Uterus (tissue), 2 donors: ENCODE measurements around the gene ANKH.

Experiments used
- CTCF ChIP-seq, 4 experiments: fragments of 200-600 bp in 2 of 4; fragments of 450-650 bp in 2 of 4; sonication (generic) in 2 of 4; IDR thresholded peaks; one replicate each; pipeline ENCODE4 v1.5.1; 2016 to 2019; ENCODE audit warnings: antibody characterized with exemption in 4 of 4, mild to moderate bottlenecking in 2 of 4, moderate library complexity in 1 of 4
- POLR2A ChIP-seq, 2 donors: fragments of 450-650 bp; IDR thresholded peaks; one replicate each; pipeline ENCODE4 v1.6.1; 2016; ENCODE audit warnings: antibody characterized with exemption in 2 of 2, mild to moderate bottlenecking in 1 of 2, moderate library complexity in 1 of 2

GRCh38 chr5:14810928-14811572, 60.5 kb downstream of the ANKH start:
- TF ChIP-seq CTCF (IDR thresholded peaks at IDR 0.05): no peak
- TF ChIP-seq POLR2A (IDR thresholded peaks at IDR 0.05): no peak
